ENCODE measurements around the gene ZNF329.

ZNF329 gene

GRCh38 chr19:58084596-58085347 is 65.8 kb downstream of the ZNF329 start:
- TF ChIP-seq ZFX (IDR thresholded peaks at IDR 0.05) (no peak), CTCF (conservative IDR thresholded peaks at IDR 0.05) (no peak)
- no peak overlapping the region for H3K27ac ChIP-seq

- no peak for TF ChIP-seq CTCF (conservative IDR thresholded peaks at IDR 0.05)
- TF ChIP-seq ZFX (IDR thresholded peaks at IDR 0.05) = no peak
- H3K27ac ChIP-seq = no peak overlapping the region
Observed at GRCh38 chr19:58083021-58083420, 67.6 kb downstream of the ZNF329 start.

GRCh38 chr19:58079792-58080191 is 70.8 kb downstream of the ZNF329 start:
- no peak overlapping the region for H3K27ac ChIP-seq

More at GRCh38 chr19:58079792-58080191, 70.8 kb downstream of the ZNF329 start:
- TF ChIP-seq ZFX (IDR thresholded peaks at IDR 0.05) = no peak
- no peak for TF ChIP-seq CTCF (conservative IDR thresholded peaks at IDR 0.05)
